ENCODE data around the gene FOLR1.
A peak's percentile ranks its signal among the peaks of the same experiment; 100 is the strongest.
"Not testable (repeated sequence)": the region's sequence is repeated elsewhere in the genome, so short reads cannot be mapped to it uniquely, and the experiment has no call there.

Gene FOLR1

GRCh38 chr11:72206794-72207193, 14.9 kb downstream of the FOLR1 start:
- H3K36me3 ChIP-seq (ENCODE audit: control insufficient read depth in 2 of 2, insufficient read depth in 2 of 2, low read length in 2 of 2); H3K4me1 ChIP-seq (ENCODE audit: control insufficient read depth in 2 of 2, insufficient read depth in 2 of 2, low read length in 2 of 2); H3K27me3 ChIP-seq (ENCODE audit: control insufficient read depth in 2 of 2, insufficient read depth in 2 of 2, low read length in 2 of 2); H3K4me3 ChIP-seq (ENCODE audit: low read length in 2 of 2); H3K27ac ChIP-seq (ENCODE audit: low read depth in 2 of 2, low read length in 2 of 2); H3K9ac ChIP-seq (ENCODE audit: low read depth in 1 of 2, low read length in 2 of 2); H3K9me3 ChIP-seq (ENCODE audit: control insufficient read depth in 2 of 2, low read length in 2 of 2): not testable (repeated sequence)

- Histone ChIP-seq H3K4me3 (ENCODE audit: low read length in 2 of 2) (no peak overlapping the region), H3K4me1 (ENCODE audit: control insufficient read depth in 2 of 2, insufficient read depth in 2 of 2, low read length in 2 of 2) (no peaks in the 10 kb centered on the region), H3K9ac (ENCODE audit: low read depth in 1 of 2, low read length in 2 of 2) (no peak overlapping the region), H3K36me3 (ENCODE audit: control insufficient read depth in 2 of 2, insufficient read depth in 2 of 2, low read length in 2 of 2) (no peaks in the 10 kb centered on the region), H3K9me3 (ENCODE audit: control insufficient read depth in 2 of 2, low read length in 2 of 2) (no peaks in the 10 kb centered on the region), H3K27me3 (ENCODE audit: control insufficient read depth in 2 of 2, insufficient read depth in 2 of 2, low read length in 2 of 2) (no peaks in the 10 kb centered on the region), H3K27ac (ENCODE audit: low read depth in 2 of 2, low read length in 2 of 2) (no peak overlapping the region)
Measured at GRCh38 chr11:72208281-72208680, 16.3 kb downstream of the FOLR1 start.

GRCh38 chr11:72209101-72209500, 17.2 kb downstream of the FOLR1 start:
- H3K4me1 ChIP-seq (ENCODE audit: control insufficient read depth in 2 of 2, insufficient read depth in 2 of 2, low read length in 2 of 2), result no peaks in the 10 kb centered on the region
- H3K36me3 ChIP-seq (ENCODE audit: control insufficient read depth in 2 of 2, insufficient read depth in 2 of 2, low read length in 2 of 2), result no peaks in the 10 kb centered on the region
- H3K9me3 ChIP-seq (ENCODE audit: control insufficient read depth in 2 of 2, low read length in 2 of 2), result no peaks in the 10 kb centered on the region
- no peak overlapping the region for H3K27ac ChIP-seq (ENCODE audit: low read depth in 2 of 2, low read length in 2 of 2)
- no peaks in the 10 kb centered on the region for H3K27me3 ChIP-seq (ENCODE audit: control insufficient read depth in 2 of 2, insufficient read depth in 2 of 2, low read length in 2 of 2)
- H3K9ac ChIP-seq (ENCODE audit: low read depth in 1 of 2, low read length in 2 of 2), result no peak overlapping the region
- no peak overlapping the region for H3K4me3 ChIP-seq (ENCODE audit: low read length in 2 of 2)

- Histone ChIP-seq H3K4me3 (ENCODE audit: low read length in 2 of 2) (peak within 1 kb of the TSS in 1 of 2 donors; percentile 0), H3K9me3 (ENCODE audit: control insufficient read depth in 2 of 2, low read length in 2 of 2) (no peaks in the 10 kb centered on the region), H3K36me3 (ENCODE audit: control insufficient read depth in 2 of 2, insufficient read depth in 2 of 2, low read length in 2 of 2) (no peaks in the 10 kb centered on the region), H3K27ac (ENCODE audit: low read depth in 2 of 2, low read length in 2 of 2) (peak within 1 kb of the TSS in 1 of 2 donors; percentile 43), H3K4me1 (ENCODE audit: control insufficient read depth in 2 of 2, insufficient read depth in 2 of 2, low read length in 2 of 2) (no peaks in the 10 kb centered on the region), H3K27me3 (ENCODE audit: control insufficient read depth in 2 of 2, insufficient read depth in 2 of 2, low read length in 2 of 2) (peaks cover 0 to 2% of the 10 kb centered on the region in 2 donors), H3K9ac (ENCODE audit: low read depth in 1 of 2, low read length in 2 of 2) (no peak within 1 kb of the TSS)
Measured at GRCh38 chr11:72216638-72217037, 24.7 kb downstream of the FOLR1 start, which contains the start of gene FOLR2. Gene FOLR2 (plus strand): TSS chr11:72216794. CDS start chr11:72218585, 1,791 bp downstream.

GRCh38 chr11:72217841-72218240, 25.9 kb downstream of the FOLR1 start:
- Histone ChIP-seq H3K4me3 (ENCODE audit: low read length in 2 of 2) (peak overlapping the region in 1 of 2 donors; percentile 29), H3K36me3 (ENCODE audit: control insufficient read depth in 2 of 2, insufficient read depth in 2 of 2, low read length in 2 of 2) (no peaks in the 10 kb centered on the region), H3K9ac (ENCODE audit: low read depth in 1 of 2, low read length in 2 of 2) (no peak overlapping the region), H3K9me3 (ENCODE audit: control insufficient read depth in 2 of 2, low read length in 2 of 2) (no peaks in the 10 kb centered on the region), H3K27me3 (ENCODE audit: control insufficient read depth in 2 of 2, insufficient read depth in 2 of 2, low read length in 2 of 2) (peaks cover 0 to 2% of the 10 kb centered on the region in 2 donors), H3K27ac (ENCODE audit: low read depth in 2 of 2, low read length in 2 of 2) (peak overlapping the region in 1 of 2 donors; percentile 28), H3K4me1 (ENCODE audit: control insufficient read depth in 2 of 2, insufficient read depth in 2 of 2, low read length in 2 of 2) (peaks cover 6 to 7% of the 10 kb centered on the region in 2 donors)

GRCh38 chr11:72218251-72218745, 26.4 kb downstream of the FOLR1 start:
- H3K4me1 ChIP-seq (ENCODE audit: control insufficient read depth in 2 of 2, insufficient read depth in 2 of 2, low read length in 2 of 2), result peaks cover 6 to 7% of the 10 kb centered on the region in 2 donors
- H3K4me3 ChIP-seq (ENCODE audit: low read length in 2 of 2), result peak overlapping the region in 1 of 2 donors; percentile 29
- peaks cover 0 to 2% of the 10 kb centered on the region in 2 donors for H3K27me3 ChIP-seq (ENCODE audit: control insufficient read depth in 2 of 2, insufficient read depth in 2 of 2, low read length in 2 of 2)
- no peak overlapping the region for H3K9ac ChIP-seq (ENCODE audit: low read depth in 1 of 2, low read length in 2 of 2)
- peak overlapping the region in 1 of 2 donors; percentile 28 for H3K27ac ChIP-seq (ENCODE audit: low read depth in 2 of 2, low read length in 2 of 2)
- H3K9me3 ChIP-seq (ENCODE audit: control insufficient read depth in 2 of 2, low read length in 2 of 2), result no peaks in the 10 kb centered on the region
- H3K36me3 ChIP-seq (ENCODE audit: control insufficient read depth in 2 of 2, insufficient read depth in 2 of 2, low read length in 2 of 2), result no peaks in the 10 kb centered on the region

GRCh38 chr11:72220696-72221363, 28.9 kb downstream of the FOLR1 start:
- Histone ChIP-seq H3K4me1 (ENCODE audit: control insufficient read depth in 2 of 2, insufficient read depth in 2 of 2, low read length in 2 of 2) (peaks cover 14% of the 10 kb centered on the region in 2 donors), H3K4me3 (ENCODE audit: low read length in 2 of 2) (no peak overlapping the region), H3K36me3 (ENCODE audit: control insufficient read depth in 2 of 2, insufficient read depth in 2 of 2, low read length in 2 of 2) (no peaks in the 10 kb centered on the region), H3K27ac (ENCODE audit: low read depth in 2 of 2, low read length in 2 of 2) (no peak overlapping the region), H3K9ac (ENCODE audit: low read depth in 1 of 2, low read length in 2 of 2) (no peak overlapping the region), H3K27me3 (ENCODE audit: control insufficient read depth in 2 of 2, insufficient read depth in 2 of 2, low read length in 2 of 2) (peaks cover 0 to 2% of the 10 kb centered on the region in 2 donors), H3K9me3 (ENCODE audit: control insufficient read depth in 2 of 2, low read length in 2 of 2) (no peaks in the 10 kb centered on the region)

GRCh38 chr11:72221386-72222075, 29.6 kb downstream of the FOLR1 start:
- Histone ChIP-seq H3K4me3 (ENCODE audit: low read length in 2 of 2) (peak overlapping the region in 1 of 2 donors; percentile 22), H3K27ac (ENCODE audit: low read depth in 2 of 2, low read length in 2 of 2) (no peak overlapping the region), H3K9ac (ENCODE audit: low read depth in 1 of 2, low read length in 2 of 2) (no peak overlapping the region), H3K4me1 (ENCODE audit: control insufficient read depth in 2 of 2, insufficient read depth in 2 of 2, low read length in 2 of 2) (peaks cover 14% of the 10 kb centered on the region in 2 donors), H3K36me3 (ENCODE audit: control insufficient read depth in 2 of 2, insufficient read depth in 2 of 2, low read length in 2 of 2) (no peaks in the 10 kb centered on the region), H3K27me3 (ENCODE audit: control insufficient read depth in 2 of 2, insufficient read depth in 2 of 2, low read length in 2 of 2) (peaks cover 0 to 2% of the 10 kb centered on the region in 2 donors), H3K9me3 (ENCODE audit: control insufficient read depth in 2 of 2, low read length in 2 of 2) (no peaks in the 10 kb centered on the region)

GRCh38 chr11:72222106-72222891, 30.4 kb downstream of the FOLR1 start:
- peak overlapping the region; percentile 94 to 95 for H3K27ac ChIP-seq (ENCODE audit: low read depth in 2 of 2, low read length in 2 of 2)
- H3K4me1 ChIP-seq (ENCODE audit: control insufficient read depth in 2 of 2, insufficient read depth in 2 of 2, low read length in 2 of 2), result peaks cover 14% of the 10 kb centered on the region in 2 donors
- no peaks in the 10 kb centered on the region for H3K27me3 ChIP-seq (ENCODE audit: control insufficient read depth in 2 of 2, insufficient read depth in 2 of 2, low read length in 2 of 2)
- H3K9me3 ChIP-seq (ENCODE audit: control insufficient read depth in 2 of 2, low read length in 2 of 2), result no peaks in the 10 kb centered on the region
- peak overlapping the region; percentile 78 to 83 for H3K4me3 ChIP-seq (ENCODE audit: low read length in 2 of 2)
- no peaks in the 10 kb centered on the region for H3K36me3 ChIP-seq (ENCODE audit: control insufficient read depth in 2 of 2, insufficient read depth in 2 of 2, low read length in 2 of 2)
- H3K9ac ChIP-seq (ENCODE audit: low read depth in 1 of 2, low read length in 2 of 2), result peak overlapping the region; percentile 74 to 87
